SU-DHL-6 (cell line): ENCODE measurements around the gene LPIN1.

ENCODE experiments used
- CTCF ChIP-seq: fragments of 200-600 bp; sonication (generic); IDR thresholded peaks from one replicate; pipeline ENCODE4 v1.5.1; 2017; ENCODE audit warnings: antibody characterized with exemption, mild to moderate bottlenecking, low read length, moderate library complexity; ENCODE audit not compliant: insufficient read depth, poor library complexity, severe bottlenecking
- EZH2phosphoT487 ChIP-seq: fragments of 200-600 bp; sonication (generic), shearing (Covaris generic); conservative IDR thresholded peaks from 2 replicates; pipeline ENCODE4 v1.6.1; 2018; ENCODE audit warnings: mild to moderate bottlenecking, antibody characterized with exemption, low read length, moderate library complexity, mixed read lengths

- TF ChIP-seq CTCF (no peak), EZH2phosphoT487 (no peak)
Measured at GRCh38 chr2:11876889-11877288, 130.5 kb downstream of the LPIN1 start.
